Glutamatergic neuron (in vitro differentiated cells): ENCODE data around the gene CERCAM. TPM values are rescaled to one million over a fixed set of nuclear protein-coding genes. Genes with fewer than 3 reads are reported as not detected.

Experiments
- DNase-seq: peaks from one replicate; pipeline ENCODE4 v3.0.0; 2022
- H3K27ac Mint-ChIP-seq: one replicate; pipeline ENCODE4 v1.8.0; 2020; ENCODE audit warnings: mild to moderate bottlenecking, mixed read lengths, inconsistent platforms; ENCODE audit not compliant: unreplicated experiment
- H3K27me3 Mint-ChIP-seq: one replicate; pipeline ENCODE4 v1.8.0; 2020; ENCODE audit warnings: mild to moderate bottlenecking, moderate library complexity, mixed read lengths, inconsistent platforms; ENCODE audit not compliant: unreplicated experiment
- H3K36me3 Mint-ChIP-seq: one replicate; pipeline ENCODE4 v1.8.0; 2020; ENCODE audit warnings: mild to moderate bottlenecking, mixed read lengths, inconsistent platforms; ENCODE audit not compliant: unreplicated experiment
- H3K4me1 Mint-ChIP-seq: one replicate; pipeline ENCODE4 v1.8.0; 2020; ENCODE audit warnings: mild to moderate bottlenecking, low read depth, mixed read lengths, inconsistent platforms; ENCODE audit not compliant: unreplicated experiment
- H3K4me3 Mint-ChIP-seq: one replicate; pipeline ENCODE4 v1.8.0; 2020; ENCODE audit warnings: mild to moderate bottlenecking, mixed read lengths, inconsistent platforms; ENCODE audit not compliant: unreplicated experiment
- H3K9me3 Mint-ChIP-seq: one replicate; pipeline ENCODE4 v1.8.0; 2020; ENCODE audit warnings: mild to moderate bottlenecking, moderate library complexity, mixed read lengths, inconsistent platforms; ENCODE audit not compliant: unreplicated experiment
- CTCF ChIP-seq: fragments of 200-600 bp; sonication (generic); IDR thresholded peaks from one replicate; pipeline ENCODE4 v1.5.0; 2021; ENCODE audit not compliant: partially characterized antibody, unreplicated experiment
- microRNA-seq: library from miRNA; unstranded; fragments of <30 nt; microRNA quantifications from one replicate; pipeline ENCODE4, GENCODE V29; 2020; ENCODE audit not compliant: unreplicated experiment
- total RNA-seq: library from RNA; stranded (reverse); fragmentation: NEBNext Ultra II Directional; extraction: Animal tissue kit (Norgen Biotek cat#: 25700); gene quantifications from one replicate; pipeline ENCODE4 v1.2.1, GENCODE V29; 2021; ENCODE audit not compliant: unreplicated experiment

Gene CERCAM
- total RNA-seq, 1 donor from 2014 or later = 56.1 TPM

GRCh38 chr9:128486201-128486600 lies 65.5 kb downstream of the CERCAM start:
- TF ChIP-seq CTCF = no peak
- H3K4me1 Mint-ChIP-seq = no peaks in the 10 kb centered on the region
- DNase-seq = no peak
- no peak overlapping the region for H3K4me3 Mint-ChIP-seq
- peaks cover 9% of the 10 kb centered on the region for H3K36me3 Mint-ChIP-seq
- H3K27me3 Mint-ChIP-seq = peaks cover 2% of the 10 kb centered on the region
- peaks cover 4% of the 10 kb centered on the region for H3K9me3 Mint-ChIP-seq
- no peak overlapping the region for H3K27ac Mint-ChIP-seq

Small RNA genes within 50 kb of the gene (microRNA-seq; reads per million reads assigned to microRNA genes)
- gene MIR219B = not detected

Other genes with a start within 250 kb of the CERCAM start
- 174 TPM for gene CIZ1, start 229.3 kb upstream of the CERCAM start, total RNA-seq
- gene DNM1, start 217.5 kb upstream of the CERCAM start, total RNA-seq = 276 TPM
- gene GOLGA2, start 144.8 kb upstream of the CERCAM start, total RNA-seq = 78.3 TPM
- gene SWI5, start 144.6 kb upstream of the CERCAM start, total RNA-seq = 13.7 TPM
- 30.0 TPM for gene TRUB2, start 98.4 kb upstream of the CERCAM start, total RNA-seq
- 35.8 TPM for gene COQ4, start 98.0 kb upstream of the CERCAM start, total RNA-seq
- 47.3 TPM for gene SLC27A4, start 80.3 kb upstream of the CERCAM start, total RNA-seq
- gene URM1, start 49.5 kb upstream of the CERCAM start, total RNA-seq = 62.6 TPM
- gene ODF2, start 35.1 kb downstream of the CERCAM start, total RNA-seq = 40.7 TPM
- 11.0 TPM for gene GLE1, start 83.9 kb downstream of the CERCAM start, total RNA-seq
- gene SPTAN1, start 131.7 kb downstream of the CERCAM start, total RNA-seq = 750 TPM
- 15.0 TPM for gene DYNC2I2, start 236.0 kb downstream of the CERCAM start, total RNA-seq